Peyer's patch (tissue), 4 donors: Measurements from ENCODE around the gene WDR7.

Experiments used
- POLR2A ChIP-seq, 2 donors: fragments of 450-650 bp; IDR thresholded peaks; one replicate each; pipeline ENCODE4 v1.5.1; 2017; ENCODE audit warnings: antibody characterized with exemption in 2 of 2, mild to moderate bottlenecking in 2 of 2, moderate library complexity in 2 of 2
- TF ChIP-seq, protein P1 (sequence below), 6 experiments: fragments of 450-650 bp in 4 of 6; fragments of 200-600 bp in 2 of 6; sonication (generic) in 1 of 6; IDR thresholded peaks; one replicate each; pipeline ENCODE4 v1.5.1; 2017 to 2019; ENCODE audit warnings: antibody characterized with exemption in 6 of 6, mild to moderate bottlenecking in 3 of 6, moderate library complexity in 1 of 6

DNA sequence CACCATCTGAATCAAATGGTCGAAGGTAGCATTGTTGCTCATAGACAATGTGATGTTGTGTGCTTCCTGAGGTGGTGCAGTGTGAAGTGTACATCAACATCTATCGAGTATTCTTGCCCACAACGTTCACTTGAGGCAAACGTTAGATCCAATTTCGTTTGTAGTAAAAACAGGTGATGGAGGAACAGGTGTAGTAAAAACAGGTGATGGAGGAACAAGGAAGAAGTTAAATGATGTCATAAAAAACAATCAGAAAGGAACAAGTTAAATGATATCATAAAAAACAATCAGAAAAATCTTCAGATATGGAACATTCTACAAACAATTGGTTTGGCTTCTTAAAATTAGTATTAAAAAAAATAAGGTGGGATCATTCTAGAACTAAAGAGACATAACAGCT is 11.3 kb downstream of the WDR7 start:
- TF ChIP-seq, protein P1, sequence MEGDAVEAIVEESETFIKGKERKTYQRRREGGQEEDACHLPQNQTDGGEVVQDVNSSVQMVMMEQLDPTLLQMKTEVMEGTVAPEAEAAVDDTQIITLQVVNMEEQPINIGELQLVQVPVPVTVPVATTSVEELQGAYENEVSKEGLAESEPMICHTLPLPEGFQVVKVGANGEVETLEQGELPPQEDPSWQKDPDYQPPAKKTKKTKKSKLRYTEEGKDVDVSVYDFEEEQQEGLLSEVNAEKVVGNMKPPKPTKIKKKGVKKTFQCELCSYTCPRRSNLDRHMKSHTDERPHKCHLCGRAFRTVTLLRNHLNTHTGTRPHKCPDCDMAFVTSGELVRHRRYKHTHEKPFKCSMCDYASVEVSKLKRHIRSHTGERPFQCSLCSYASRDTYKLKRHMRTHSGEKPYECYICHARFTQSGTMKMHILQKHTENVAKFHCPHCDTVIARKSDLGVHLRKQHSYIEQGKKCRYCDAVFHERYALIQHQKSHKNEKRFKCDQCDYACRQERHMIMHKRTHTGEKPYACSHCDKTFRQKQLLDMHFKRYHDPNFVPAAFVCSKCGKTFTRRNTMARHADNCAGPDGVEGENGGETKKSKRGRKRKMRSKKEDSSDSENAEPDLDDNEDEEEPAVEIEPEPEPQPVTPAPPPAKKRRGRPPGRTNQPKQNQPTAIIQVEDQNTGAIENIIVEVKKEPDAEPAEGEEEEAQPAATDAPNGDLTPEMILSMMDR (IDR thresholded peaks at IDR 0.05): no peak
- TF ChIP-seq POLR2A (IDR thresholded peaks at IDR 0.05): no peak
